Measurements from ENCODE around the gene STAG2.
"Not testable (repeated sequence)": the region's sequence is repeated elsewhere in the genome, so short reads cannot be mapped to it uniquely, and the experiment has no call there.

The STAG2 gene

GRCh38 chrX:124117325-124117724 lies 155.8 kb downstream of the STAG2 start:
- peaks cover 3% of the 10 kb centered on the region for H3K36me3 Mint-ChIP-seq
- no peak overlapping the region for H3K27ac Mint-ChIP-seq
- no peaks in the 10 kb centered on the region for H3K27me3 Mint-ChIP-seq
- H3K4me1 Mint-ChIP-seq = no peaks in the 10 kb centered on the region
- ATAC-seq (ENCODE audit: low read depth) (no peak), DNase-seq (ENCODE audit: low spot score in 2 of 2) (no peak)
- H3K9me3 Mint-ChIP-seq = no peaks in the 10 kb centered on the region
- H3K4me3 Mint-ChIP-seq = no peak overlapping the region

DNA sequence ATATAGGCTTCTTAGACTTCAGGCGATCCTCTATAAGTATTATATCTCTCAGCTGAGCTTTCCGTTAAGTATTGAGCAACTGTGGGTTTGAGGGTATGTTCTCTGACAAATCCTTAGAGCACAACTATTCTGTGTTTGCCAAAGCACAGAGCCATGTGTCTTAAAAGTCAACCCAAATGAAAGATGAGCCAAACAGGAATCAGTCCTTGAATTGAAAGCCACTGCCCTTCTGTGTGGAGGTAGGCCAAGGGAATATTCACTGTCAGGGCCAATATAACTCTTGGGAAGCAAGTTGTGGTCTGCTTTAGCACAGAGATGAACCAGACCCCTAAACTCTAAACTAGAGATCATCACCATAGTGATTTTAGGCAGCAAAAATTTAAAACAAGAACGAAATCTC lies 164.0 kb downstream of the STAG2 start:
- ATAC-seq (ENCODE audit: low read depth) = no peak

GRCh38 chrX:124127496-124127895 lies 166.0 kb downstream of the STAG2 start:
- H3K36me3 Mint-ChIP-seq = no peaks in the 10 kb centered on the region
- ATAC-seq (ENCODE audit: low read depth) = no peak
- no peak overlapping the region for H3K4me3 Mint-ChIP-seq
- no peaks in the 10 kb centered on the region for H3K9me3 Mint-ChIP-seq
- no peaks in the 10 kb centered on the region for H3K27me3 Mint-ChIP-seq
- no peaks in the 10 kb centered on the region for H3K4me1 Mint-ChIP-seq
- DNase-seq (ENCODE audit: low spot score in 2 of 2) = no peak
- no peak overlapping the region for H3K27ac Mint-ChIP-seq

More for the DNA sequence above, 164.0 kb downstream of the STAG2 start:
- Mint-ChIP-seq H3K36me3 (no peaks in the 10 kb centered on the region), H3K9me3 (no peaks in the 10 kb centered on the region), H3K4me1 (no peaks in the 10 kb centered on the region), H3K27ac (no peak overlapping the region), H3K4me3 (no peak overlapping the region), H3K27me3 (no peaks in the 10 kb centered on the region)
- no peak for DNase-seq (ENCODE audit: low spot score in 2 of 2)

DNA sequence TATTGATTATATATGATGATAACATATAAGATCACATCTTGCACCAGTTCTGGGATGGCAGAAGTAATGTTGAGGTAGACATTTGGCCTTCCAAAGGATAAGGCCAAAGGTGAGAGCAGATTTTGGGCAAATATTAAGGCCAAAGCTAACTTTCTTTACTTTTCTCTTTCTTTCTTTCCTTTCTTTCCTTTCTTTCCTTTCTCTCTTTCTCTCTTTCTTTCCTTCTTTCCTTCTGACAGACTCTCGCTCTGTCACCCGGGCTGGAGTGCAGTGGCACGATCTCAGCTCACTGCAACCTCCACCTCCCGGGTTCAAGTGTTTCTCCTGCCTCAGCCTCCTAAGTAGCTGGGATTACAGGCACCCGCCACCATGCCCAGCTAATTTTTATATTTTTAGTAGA lies 170.9 kb downstream of the STAG2 start:
- H3K4me3 Mint-ChIP-seq; DNase-seq (ENCODE audit: low spot score in 2 of 2); H3K9me3 Mint-ChIP-seq; H3K27me3 Mint-ChIP-seq; H3K36me3 Mint-ChIP-seq; ATAC-seq (ENCODE audit: low read depth); H3K4me1 Mint-ChIP-seq; H3K27ac Mint-ChIP-seq: not testable (repeated sequence)

DNA sequence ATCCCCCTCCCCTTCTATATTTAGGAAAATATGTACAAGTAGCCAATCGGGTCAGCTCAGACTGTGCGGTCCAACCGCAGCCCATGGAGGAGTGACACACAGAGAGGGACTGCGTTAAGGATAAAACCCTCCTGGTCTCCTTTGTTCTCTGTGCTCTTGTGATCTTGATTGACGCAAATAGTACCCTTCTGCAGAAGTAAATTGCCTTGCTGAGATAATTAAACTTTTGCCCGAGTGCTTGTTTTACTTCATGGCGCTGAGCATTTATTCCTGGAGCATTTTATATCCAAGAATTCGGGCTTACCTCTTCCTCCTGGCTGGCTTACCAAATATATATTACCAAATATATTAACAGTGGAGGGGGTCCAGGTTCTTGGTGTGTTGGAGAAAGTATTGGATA lies 184.2 kb downstream of the STAG2 start:
- Mint-ChIP-seq H3K4me3 (no peak overlapping the region), H3K4me1 (no peaks in the 10 kb centered on the region)

GRCh38 chrX:124151195-124151594 lies 189.7 kb downstream of the STAG2 start:
- no peaks in the 10 kb centered on the region for H3K4me1 Mint-ChIP-seq

More for the DNA sequence above, 184.2 kb downstream of the STAG2 start:
- H3K27ac Mint-ChIP-seq = no peak overlapping the region
- peaks cover 2% of the 10 kb centered on the region for H3K9me3 Mint-ChIP-seq
- DNase-seq (ENCODE audit: low spot score in 2 of 2) = no peak
- no peak for ATAC-seq (ENCODE audit: low read depth)
- H3K27me3 Mint-ChIP-seq = peaks cover 3% of the 10 kb centered on the region
- no peaks in the 10 kb centered on the region for H3K36me3 Mint-ChIP-seq

More at GRCh38 chrX:124151195-124151594, 189.7 kb downstream of the STAG2 start:
- H3K27me3 Mint-ChIP-seq = peaks cover 3% of the 10 kb centered on the region
- no peak for ATAC-seq (ENCODE audit: low read depth)
- DNase-seq (ENCODE audit: low spot score in 2 of 2) = no peak
- no peaks in the 10 kb centered on the region for H3K9me3 Mint-ChIP-seq
- H3K36me3 Mint-ChIP-seq = no peaks in the 10 kb centered on the region
- no peak overlapping the region for H3K27ac Mint-ChIP-seq
- no peak overlapping the region for H3K4me3 Mint-ChIP-seq

Measured in memory B cell (primary cell).